H9 (cell line): ENCODE results near the gene STK24. TPM values are rescaled to one million over a fixed set of nuclear protein-coding genes. Genes with fewer than 3 reads are reported as not detected.

ENCODE experiments used
- DNase-seq: peaks from one replicate; pipeline ENCODE4 v3.0.0-alpha.2; 2017
- H2AFZ ChIP-seq: one replicate; pipeline ENCODE4 v1.6.1; 2013; ENCODE audit warnings: mild to moderate bottlenecking, low read length, control low read depth, moderate library complexity
- H2AK5ac ChIP-seq: 2 replicates; pipeline ENCODE4 v1.6.1; 2013; ENCODE audit warnings: low read length, control low read depth, mixed read lengths; ENCODE audit not compliant: insufficient read length
- H2BK120ac ChIP-seq: one replicate; pipeline ENCODE4 v1.6.1; 2013; ENCODE audit warnings: low read depth, mild to moderate bottlenecking, low read length, control low read depth, inconsistent platforms; ENCODE audit not compliant: poor library complexity, severe bottlenecking
- H2BK12ac ChIP-seq: 2 replicates; pipeline ENCODE4 v1.6.1; 2013; ENCODE audit warnings: low read length, control low read depth, mixed read lengths, low read depth; ENCODE audit not compliant: insufficient read length
- H2BK15ac ChIP-seq: 2 replicates; pipeline ENCODE4 v1.6.1; 2013; ENCODE audit warnings: low read depth, low read length, control low read depth
- H2BK20ac ChIP-seq: one replicate; pipeline ENCODE4 v1.6.1; 2013; ENCODE audit warnings: low read depth, mild to moderate bottlenecking, low read length, control low read depth, inconsistent platforms; ENCODE audit not compliant: poor library complexity, severe bottlenecking
- H2BK5ac ChIP-seq: 2 replicates; pipeline ENCODE4 v1.6.1; 2013; ENCODE audit warnings: low read length, control low read depth, mixed read lengths; ENCODE audit not compliant: insufficient read length
- H3K14ac ChIP-seq: 2 replicates; pipeline ENCODE4 v1.6.1; 2013; ENCODE audit warnings: low read length, control low read depth; ENCODE audit not compliant: insufficient read depth
- H3K18ac ChIP-seq: 2 replicates; pipeline ENCODE4 v1.6.1; 2013; ENCODE audit warnings: low read depth, mild to moderate bottlenecking, mixed read lengths, low read length, control low read depth; ENCODE audit not compliant: insufficient read length
- H3K23ac ChIP-seq: 2 replicates; pipeline ENCODE4 v1.6.1; 2013; ENCODE audit warnings: low read length, control low read depth, mixed read lengths, low read depth; ENCODE audit not compliant: insufficient read length
- H3K23me2 ChIP-seq: 2 replicates; pipeline ENCODE4 v1.6.1; 2013; ENCODE audit warnings: low read depth, mild to moderate bottlenecking, mixed read lengths, low read length, control low read depth; ENCODE audit not compliant: insufficient read length, poor library complexity, severe bottlenecking
- H3K27ac ChIP-seq: 2 replicates; pipeline ENCODE4 v1.5.1; 2013; ENCODE audit warnings: low read length, control low read depth, mixed read lengths, low read depth; ENCODE audit not compliant: insufficient read length
- H3K27me3 ChIP-seq: 2 replicates; pipeline ENCODE4 v1.6.1; 2013; ENCODE audit warnings: low read length, control low read depth, inconsistent platforms; ENCODE audit not compliant: insufficient read depth
- H3K4ac ChIP-seq: 2 replicates; pipeline ENCODE4 v1.6.1; 2013; ENCODE audit warnings: low read depth, mild to moderate bottlenecking, control low read depth, inconsistent platforms, low read length, moderate library complexity
- H3K4me1 ChIP-seq: 2 replicates; pipeline ENCODE4 v1.6.1; 2013; ENCODE audit warnings: low read length, control low read depth, inconsistent platforms; ENCODE audit not compliant: insufficient read depth
- H3K4me2 ChIP-seq: 2 replicates; pipeline ENCODE4 v1.6.1; 2013; ENCODE audit warnings: low read length, control low read depth, mixed read lengths; ENCODE audit not compliant: insufficient read length, insufficient read depth
- H3K56ac ChIP-seq: 2 replicates; pipeline ENCODE4 v1.6.1; 2013; ENCODE audit warnings: low read depth, mild to moderate bottlenecking, mixed read lengths, low read length, control low read depth; ENCODE audit not compliant: insufficient read length
- H3K79me1 ChIP-seq: 2 replicates; pipeline ENCODE4 v1.6.1; 2013; ENCODE audit warnings: low read depth, mild to moderate bottlenecking, moderate library complexity, low read length, control low read depth, inconsistent platforms; ENCODE audit not compliant: insufficient read depth, poor library complexity, severe bottlenecking
- H3K79me2 ChIP-seq: 2 replicates; pipeline ENCODE4 v1.6.1; 2013; ENCODE audit warnings: low read length, control low read depth, inconsistent platforms; ENCODE audit not compliant: insufficient read depth
- H3K9ac ChIP-seq: 2 replicates; pipeline ENCODE4 v1.6.1; 2013; ENCODE audit warnings: low read length, control low read depth, mixed read lengths; ENCODE audit not compliant: insufficient read length; ENCODE audit errors: extremely low read depth
- H3K9me3 ChIP-seq: one replicate; pipeline ENCODE4 v1.6.1; 2013; ENCODE audit warnings: low read depth, low read length, inconsistent platforms; ENCODE audit not compliant: control insufficient read depth
- H3T11ph ChIP-seq: one replicate; pipeline ENCODE4 v1.6.1; 2013; ENCODE audit warnings: mild to moderate bottlenecking, low read length, control low read depth, inconsistent platforms
- H4K20me1 ChIP-seq: one replicate; pipeline ENCODE4 v1.6.1; 2013; ENCODE audit not compliant: control insufficient read depth, insufficient read length, insufficient read depth
- H4K5ac ChIP-seq: 2 replicates; pipeline ENCODE4 v1.6.1; 2013; ENCODE audit warnings: low read depth, mild to moderate bottlenecking, mixed read lengths, low read length, control low read depth; ENCODE audit not compliant: insufficient read length
- H4K8ac ChIP-seq: replicated peaks from 2 replicates; pipeline ENCODE4 v1.6.1; 2013; ENCODE audit warnings: low read length, control low read depth, mixed read lengths, low read depth; ENCODE audit not compliant: insufficient read length
- H4K91ac ChIP-seq: 2 replicates; pipeline ENCODE4 v1.6.1; 2013; ENCODE audit warnings: low read depth, mild to moderate bottlenecking, moderate library complexity, mixed read lengths, low read length, control low read depth; ENCODE audit not compliant: insufficient read length
- H3K27ac Mint-ChIP-seq, 3 experiments: 2 replicates in 2 of 3; 3 replicates in 1 of 3; pipeline ENCODE4 v1.8.0; 2020 to 2021; ENCODE audit warnings: mixed read lengths in 3 of 3, mild to moderate bottlenecking in 1 of 3, moderate library complexity in 1 of 3
- H3K27me3 Mint-ChIP-seq: 2 replicates; pipeline ENCODE4 v1.8.0; 2021; ENCODE audit warnings: low read depth, mild to moderate bottlenecking, moderate library complexity, mixed read lengths
- H3K36me3 Mint-ChIP-seq, 3 experiments: 2 replicates in 2 of 3; 3 replicates in 1 of 3; pipeline ENCODE4 v1.8.0; 2020 to 2021; ENCODE audit warnings: low read depth in 3 of 3, mixed read lengths in 3 of 3; ENCODE audit not compliant: insufficient read depth in 1 of 3
- H3K4me1 Mint-ChIP-seq, 2 experiments: 2 replicates each; pipeline ENCODE4 v1.8.0; 2020; ENCODE audit warnings: mixed read lengths in 2 of 2
- H3K4me3 Mint-ChIP-seq, 2 experiments: 2 replicates in 1 of 2; 3 replicates in 1 of 2; pipeline ENCODE4 v1.8.0; 2020 to 2021; ENCODE audit warnings: mild to moderate bottlenecking in 2 of 2, mixed read lengths in 2 of 2, moderate library complexity in 1 of 2
- H3K9me3 Mint-ChIP-seq, 2 experiments: 2 replicates in 1 of 2; 3 replicates in 1 of 2; pipeline ENCODE4 v1.8.0; 2020; ENCODE audit warnings: mild to moderate bottlenecking in 2 of 2, mixed read lengths in 2 of 2, moderate library complexity in 1 of 2
- WGBS: extraction: QIAGEN DNeasy Blood & Tissue Kit; methylation state at CpG from one replicate; pipeline ENCODE4 v1.1.7; 2013; ENCODE audit warnings: missing lambda C conversion rate, low lambda C conversion rate, mixed read lengths; ENCODE audit not compliant: insufficient read length; ENCODE audit errors: extremely low coverage; 5-methylcytosine and 5-hydroxymethylcytosine counted together
- total RNA-seq: library from RNA; stranded (reverse); gene quantifications from 2 replicates; pipeline ENCODE4 v1.2.1, GENCODE V29; 2021
- TF ChIP-seq, protein P1 (sequence below): fragments of 200-600 bp; sonication (generic); conservative IDR thresholded peaks from 3 replicates; pipeline ENCODE4 v1.8.0; 2021; ENCODE audit warnings: antibody characterized with exemption, mild to moderate bottlenecking

STK24 gene
- total RNA-seq, 1 experiment from 2014 or later, result 134 TPM

DNA sequence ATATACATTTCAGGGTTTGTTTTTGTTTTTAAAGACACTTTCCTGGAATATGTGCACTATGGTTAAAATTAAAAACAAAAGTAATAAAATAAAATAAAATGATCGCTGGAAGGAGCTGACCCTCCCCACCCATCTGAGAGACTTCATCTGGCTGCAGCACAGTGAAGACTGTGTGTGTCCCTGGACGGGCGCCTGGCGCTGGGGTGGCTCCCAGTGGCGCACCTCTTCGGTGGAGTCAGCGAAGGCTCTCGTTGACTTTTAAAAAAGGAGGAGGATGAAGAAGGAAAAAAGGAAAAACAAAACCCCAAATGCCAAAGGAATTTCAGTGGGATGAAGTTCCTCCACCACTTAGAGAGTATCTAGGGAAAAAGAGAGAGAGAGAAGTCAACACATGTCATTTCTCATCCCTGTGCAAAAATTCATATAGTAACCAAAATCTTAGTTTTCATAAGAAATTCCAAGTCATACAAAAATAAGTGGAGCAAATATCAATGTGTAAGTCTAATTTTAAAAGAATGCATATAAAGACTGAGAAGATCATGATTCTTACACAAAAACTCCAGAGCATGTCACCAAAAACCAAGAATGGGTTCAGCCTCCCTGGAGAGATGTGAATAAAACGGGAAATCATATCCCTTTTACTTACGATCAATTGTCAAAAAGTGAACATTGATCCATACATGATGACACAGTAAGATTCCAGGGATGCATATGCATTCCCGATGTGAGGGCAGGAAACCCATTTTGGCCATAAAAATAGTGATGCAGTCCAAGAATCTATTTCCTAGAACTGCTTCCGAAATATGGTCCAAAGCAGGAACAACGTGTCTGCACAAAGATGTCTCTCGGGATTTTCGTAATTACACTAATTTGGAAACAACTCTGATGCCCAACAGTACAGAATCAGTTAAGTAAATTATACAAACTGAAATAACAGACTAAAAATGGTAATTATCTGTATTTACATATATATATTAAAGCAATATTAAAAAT, 123.8 kb downstream of the STK24 start:
- H3K27me3 ChIP-seq, result no peaks in the 10 kb centered on the region
- H2AFZ ChIP-seq, result no peak overlapping the region
- H3K36me3 Mint-ChIP-seq, result peaks cover 19 to 74% (median 69%) of the 10 kb centered on the region in 3 experiments; a peak in 6 of 7 replicates
- no peak overlapping the region for H3K4me3 Mint-ChIP-seq
- H3K9me3 ChIP-seq, result no peaks in the 10 kb centered on the region
- no peaks in the 10 kb centered on the region for H3K9me3 Mint-ChIP-seq
- H3K27me3 Mint-ChIP-seq, result no peaks in the 10 kb centered on the region
- H3K27ac Mint-ChIP-seq, result no peak overlapping the region
- no peak overlapping the region for H2BK15ac ChIP-seq
- no peak overlapping the region for H4K91ac ChIP-seq
- no peak overlapping the region for H3K4ac ChIP-seq
- no peak overlapping the region for H3K18ac ChIP-seq
- H3K4me1 Mint-ChIP-seq, result peaks cover 21 to 31% of the 10 kb centered on the region in 2 experiments
- no peaks in the 10 kb centered on the region for H3K79me2 ChIP-seq
- H3K23ac ChIP-seq, result no peak overlapping the region
- H2BK20ac ChIP-seq, result no peak overlapping the region
- H3K27ac ChIP-seq, result no peak overlapping the region
- no peak overlapping the region for H3K9ac ChIP-seq
- no peak overlapping the region for H2AK5ac ChIP-seq
- H4K20me1 ChIP-seq, result no peaks in the 10 kb centered on the region
- no peak overlapping the region for H3K14ac ChIP-seq
- no CpG with 5 or more reads among the region's 15 CpGs for WGBS
- H2BK5ac ChIP-seq, result no peak overlapping the region
- H3K4me1 ChIP-seq, result peaks cover 5% of the 10 kb centered on the region; the same call in 1 of the 2 replicates
- H3K56ac ChIP-seq, result no peak overlapping the region
- no peak overlapping the region for H2BK120ac ChIP-seq
- H3T11ph ChIP-seq, result no peak overlapping the region
- H3K23me2 ChIP-seq, result no peaks in the 10 kb centered on the region
- H3K4me2 ChIP-seq, result no peak overlapping the region
- H4K5ac ChIP-seq, result no peak overlapping the region
- no peak for DNase-seq
- H2BK12ac ChIP-seq, result no peak overlapping the region
- H3K79me1 ChIP-seq, result no peaks in the 10 kb centered on the region
- TF ChIP-seq, protein P1, sequence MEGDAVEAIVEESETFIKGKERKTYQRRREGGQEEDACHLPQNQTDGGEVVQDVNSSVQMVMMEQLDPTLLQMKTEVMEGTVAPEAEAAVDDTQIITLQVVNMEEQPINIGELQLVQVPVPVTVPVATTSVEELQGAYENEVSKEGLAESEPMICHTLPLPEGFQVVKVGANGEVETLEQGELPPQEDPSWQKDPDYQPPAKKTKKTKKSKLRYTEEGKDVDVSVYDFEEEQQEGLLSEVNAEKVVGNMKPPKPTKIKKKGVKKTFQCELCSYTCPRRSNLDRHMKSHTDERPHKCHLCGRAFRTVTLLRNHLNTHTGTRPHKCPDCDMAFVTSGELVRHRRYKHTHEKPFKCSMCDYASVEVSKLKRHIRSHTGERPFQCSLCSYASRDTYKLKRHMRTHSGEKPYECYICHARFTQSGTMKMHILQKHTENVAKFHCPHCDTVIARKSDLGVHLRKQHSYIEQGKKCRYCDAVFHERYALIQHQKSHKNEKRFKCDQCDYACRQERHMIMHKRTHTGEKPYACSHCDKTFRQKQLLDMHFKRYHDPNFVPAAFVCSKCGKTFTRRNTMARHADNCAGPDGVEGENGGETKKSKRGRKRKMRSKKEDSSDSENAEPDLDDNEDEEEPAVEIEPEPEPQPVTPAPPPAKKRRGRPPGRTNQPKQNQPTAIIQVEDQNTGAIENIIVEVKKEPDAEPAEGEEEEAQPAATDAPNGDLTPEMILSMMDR, result no peak
- no peak overlapping the region for H4K8ac ChIP-seq
